GM23338 (cell line): ENCODE measurements around the gene CETP. TPM values are rescaled to one million over a fixed set of nuclear protein-coding genes. Genes with fewer than 3 reads are reported as not detected.

Experiments
- ATAC-seq: fragments of 200-7000 bp; cut with Tn5 transposase; 3 replicates; pipeline ENCODE4 v1.9.1; 2020
- DNase-seq: peaks from one replicate; pipeline ENCODE4 v3.0.0-alpha.2; 2015; ENCODE audit warnings: low spot score
- H2AFZ ChIP-seq: fragments of 200-600 bp; sonication (generic); 2 replicates; pipeline ENCODE4 v1.8.0; 2016; ENCODE audit warnings: antibody characterized with exemption, mild to moderate bottlenecking, moderate library complexity
- H3F3A ChIP-seq: fragments of 200-600 bp; sonication (generic); replicated peaks from 2 replicates; pipeline ENCODE4 v1.8.0; 2017; ENCODE audit warnings: antibody characterized with exemption, mixed run types, low read depth
- H3K27ac ChIP-seq: fragments of 200-600 bp; sonication (generic); 2 replicates; pipeline ENCODE4 v1.6.1; 2016; ENCODE audit warnings: low read depth
- H3K27me3 ChIP-seq: fragments of 200-600 bp; sonication (generic); 2 replicates; pipeline ENCODE4 v1.8.0; 2016; ENCODE audit warnings: mild to moderate bottlenecking, mixed run types, moderate library complexity; ENCODE audit not compliant: insufficient read depth
- H3K36me3 ChIP-seq: fragments of 200-600 bp; sonication (generic); 2 replicates; pipeline ENCODE4 v1.8.0; 2016; ENCODE audit warnings: mild to moderate bottlenecking; ENCODE audit not compliant: insufficient read depth
- H3K4me1 ChIP-seq: fragments of 200-600 bp; sonication (generic); 2 replicates; pipeline ENCODE4 v1.8.0; 2016; ENCODE audit warnings: mild to moderate bottlenecking, moderate library complexity; ENCODE audit not compliant: insufficient read depth
- H3K4me2 ChIP-seq: fragments of 200-600 bp; sonication (generic); 2 replicates; pipeline ENCODE4 v1.7.1; 2017; ENCODE audit warnings: mixed run types
- H3K4me3 ChIP-seq: fragments of 200-600 bp; sonication (generic); 2 replicates; pipeline ENCODE4 v1.6.1; 2016; ENCODE audit warnings: mixed run types
- H3K79me2 ChIP-seq: fragments of 200-600 bp; sonication (generic); replicated peaks from 2 replicates; pipeline ENCODE4 v1.8.0; 2017; ENCODE audit warnings: mild to moderate bottlenecking; ENCODE audit not compliant: insufficient read depth
- H3K9me2 ChIP-seq: fragments of 200-600 bp; sonication (generic); 2 replicates; pipeline ENCODE4 v1.8.0; 2017; ENCODE audit not compliant: insufficient read depth
- H4K20me1 ChIP-seq: fragments of 200-600 bp; sonication (generic); replicated peaks from 2 replicates; pipeline ENCODE4 v1.8.0; 2017; ENCODE audit warnings: mild to moderate bottlenecking; ENCODE audit not compliant: insufficient read depth
- H3K27ac Mint-ChIP-seq: 2 replicates; pipeline ENCODE4 v1.8.0; 2020; ENCODE audit warnings: inconsistent platforms, mild to moderate bottlenecking, moderate library complexity, mixed read lengths
- H3K27me3 Mint-ChIP-seq: 3 replicates; pipeline ENCODE4 v1.8.0; 2022; ENCODE audit warnings: low read depth, mild to moderate bottlenecking, moderate library complexity, mixed read lengths, inconsistent platforms; ENCODE audit not compliant: insufficient read depth, poor library complexity
- H3K36me3 Mint-ChIP-seq: 3 replicates; pipeline ENCODE4 v1.8.0; 2021; ENCODE audit warnings: low read depth, mild to moderate bottlenecking, inconsistent platforms, moderate library complexity, mixed read lengths
- H3K4me1 Mint-ChIP-seq: 3 replicates; pipeline ENCODE4 v1.8.0; 2020; ENCODE audit warnings: mild to moderate bottlenecking, inconsistent platforms, mixed read lengths
- H3K4me3 Mint-ChIP-seq: 3 replicates; pipeline ENCODE4 v1.8.0; 2021; ENCODE audit warnings: moderate library complexity, mild to moderate bottlenecking, inconsistent platforms, mixed read lengths
- H3K9me3 Mint-ChIP-seq: 3 replicates; pipeline ENCODE4 v1.8.0; 2020; ENCODE audit warnings: moderate library complexity, mild to moderate bottlenecking, inconsistent platforms, mixed read lengths
- CREB1 ChIP-seq: fragments of 250-450 bp; sonication (Bioruptor Pico); IDR thresholded peaks from 2 replicates; pipeline ENCODE4 v1.5.0; 2020; ENCODE audit warnings: low read depth, mild to moderate bottlenecking, moderate library complexity
- CTCF ChIP-seq, 2 experiments: fragments of 200-600 bp in 1 of 2; sonication (generic) in 1 of 2; conservative IDR thresholded peaks; 2 replicates each; pipeline versions ENCODE4 v1.5.1 to v1.6.1; 2016 to 2017; ENCODE audit warnings: antibody characterized with exemption in 2 of 2, low read depth in 2 of 2, mild to moderate bottlenecking in 2 of 2, moderate library complexity in 1 of 2
- ETS1 ChIP-seq: IDR thresholded peaks from 2 replicates; pipeline ENCODE4 v1.6.1; 2016; ENCODE audit warnings: antibody characterized with exemption
- EZH2 ChIP-seq: fragments of 200-600 bp; sonication (generic); IDR thresholded peaks from one replicate; pipeline ENCODE4 v1.8.0; 2017; ENCODE audit warnings: antibody characterized with exemption, mild to moderate bottlenecking, low read depth; ENCODE audit not compliant: unreplicated experiment
- EZH2phosphoT487 ChIP-seq: fragments of 200-600 bp; sonication (generic); IDR thresholded peaks from one replicate; pipeline ENCODE4 v1.8.1; 2018; ENCODE audit warnings: antibody characterized with exemption; ENCODE audit not compliant: unreplicated experiment
- JUNB ChIP-seq: IDR thresholded peaks from one replicate; pipeline ENCODE4 v1.6.1; 2016; ENCODE audit warnings: antibody characterized with exemption; ENCODE audit not compliant: unreplicated experiment
- NANOG ChIP-seq: IDR thresholded peaks from 2 replicates; pipeline ENCODE4 v1.6.1; 2016; ENCODE audit warnings: antibody characterized with exemption, borderline replicate concordance
- POLR2AphosphoS5 ChIP-seq: IDR thresholded peaks from 2 replicates; pipeline ENCODE4 v1.6.1; 2016; ENCODE audit warnings: antibody characterized with exemption, low read depth
- REST ChIP-seq: IDR thresholded peaks from one replicate; pipeline ENCODE4 v1.6.1; 2018; ENCODE audit warnings: antibody characterized with exemption; ENCODE audit not compliant: unreplicated experiment
- STAT1 ChIP-seq: IDR thresholded peaks from one replicate; pipeline ENCODE4 v1.6.1; 2016; ENCODE audit warnings: antibody characterized with exemption; ENCODE audit not compliant: unreplicated experiment
- ZNF114 ChIP-seq: fragments of 250-450 bp; sonication (Bioruptor Pico); IDR thresholded peaks from 2 replicates; pipeline ENCODE4 v1.5.0; 2020; ENCODE audit warnings: mild to moderate bottlenecking, moderate library complexity
- ZNF331 ChIP-seq: fragments of 250-450 bp; sonication (Bioruptor Pico); IDR thresholded peaks from 2 replicates; pipeline ENCODE4 v1.5.0; 2020; ENCODE audit warnings: low read depth, mild to moderate bottlenecking, moderate library complexity
- polyA plus RNA-seq: library from polyadenylated mRNA; unstranded; fragments of >200 nt; fragmentation: Nextera tagmentation; extraction: Ambion mirVana; gene quantifications from 2 replicates; pipeline ENCODE4 v1.2.1, GENCODE V29; 2016
- total RNA-seq: library from RNA; depleted of rRNA; stranded (reverse); fragments of >200 nt; shearing (Covaris generic); gene quantifications from 2 replicates; pipeline ENCODE4 v1.2.3, GENCODE V29; 2014

Gene CETP
- total and polyA plus RNA-seq, 2 experiments from 2014 or later: not detected

- no peak for TF ChIP-seq REST
- no peak for TF ChIP-seq POLR2AphosphoS5
- TF ChIP-seq ZNF331 (CRISPR knock-in tag): no peak
Observed at GRCh38 chr16:56994311-56994710, 32.6 kb downstream of the CETP start (continued).

- no peak; the same call in 2 of the 3 replicates for ATAC-seq
- no peak overlapping the region for H3K4me2 ChIP-seq
- no peak overlapping the region for H3K27ac Mint-ChIP-seq
- H3K4me3 ChIP-seq: no peak overlapping the region
- no peaks in the 10 kb centered on the region for H3K36me3 ChIP-seq
- H4K20me1 ChIP-seq: no peaks in the 10 kb centered on the region
- H3K27me3 Mint-ChIP-seq: peaks cover 14% of the 10 kb centered on the region
- no peaks in the 10 kb centered on the region for H3K9me3 Mint-ChIP-seq
- no peaks in the 10 kb centered on the region for H3K36me3 Mint-ChIP-seq
- H3K4me1 Mint-ChIP-seq: peaks cover 7% of the 10 kb centered on the region
- no peak overlapping the region; the same call in 1 of the 2 replicates for H2AFZ ChIP-seq
- H3F3A ChIP-seq: no peaks in the 10 kb centered on the region
- H3K4me1 ChIP-seq: peaks cover 5% of the 10 kb centered on the region
- no peak for DNase-seq
- no peak overlapping the region for H3K4me3 Mint-ChIP-seq
- no peaks in the 10 kb centered on the region for H3K79me2 ChIP-seq
- H3K27me3 ChIP-seq: peaks cover 13% of the 10 kb centered on the region
- no peaks in the 10 kb centered on the region for H3K9me2 ChIP-seq
- no peak overlapping the region for H3K27ac ChIP-seq
- TF ChIP-seq EZH2 (no peak), POLR2AphosphoS5 (no peak), ZNF331 (CRISPR knock-in tag) (no peak), STAT1 (no peak), NANOG (no peak), CTCF (conservative IDR thresholded peaks at IDR 0.05; ENCODE audit: low read depth in 2 of 2) (no peak), ETS1 (no peak), EZH2phosphoT487 (no peak), CREB1 (CRISPR knock-in tag) (no peak), ZNF114 (no peak), JUNB (no peak), REST (no peak)
Observed at GRCh38 chr16:56995136-56995805, 33.5 kb downstream of the CETP start.
